Thyroid gland (tissue), 4 donors: ENCODE data around the gene FBLL1. TPM values are rescaled to one million over a fixed set of nuclear protein-coding genes. Genes with fewer than 3 reads are reported as not detected.
"Not testable (repeated sequence)": the region's sequence is repeated elsewhere in the genome, so short reads cannot be mapped to it uniquely, and the experiment has no call there.

Source experiments
- DNase-seq, 2 donors: peaks; one replicate each; pipeline ENCODE4 v3.0.0-alpha.2; 2019
- H3K27ac ChIP-seq, 3 donors: fragments of 200-600 bp; sonication (generic); 1 replicate in 2 of 3; 2 replicates in 1 of 3; pipeline ENCODE4 v1.5.1; 2016 to 2019; ENCODE audit warnings: mild to moderate bottlenecking in 1 of 3, moderate library complexity in 1 of 3
- H3K27me3 ChIP-seq: fragments of 200-600 bp; sonication (generic); one replicate; pipeline ENCODE4 v1.5.1; 2019
- H3K36me3 ChIP-seq, 2 donors: fragments of 200-600 bp; sonication (generic); one replicate each; pipeline ENCODE4 v1.5.1; 2016 to 2019
- H3K4me1 ChIP-seq, 2 donors: fragments of 200-600 bp; sonication (generic); one replicate each; pipeline ENCODE4 v1.5.1; 2017 to 2019
- H3K4me3 ChIP-seq, 3 donors: fragments of 200-600 bp; sonication (generic); replicated peaks in 1 of 3; 1 replicate in 2 of 3; 2 replicates in 1 of 3; pipeline ENCODE4 v1.5.1; 2016; ENCODE audit warnings: mild to moderate bottlenecking in 1 of 3
- H3K9me3 ChIP-seq: fragments of 200-600 bp; sonication (generic); one replicate; pipeline ENCODE4 v1.5.1; 2017
- POLR2A ChIP-seq, 2 donors: fragments of 450-650 bp; IDR thresholded peaks; one replicate each; pipeline ENCODE4 v1.6.1; 2017; ENCODE audit warnings: antibody characterized with exemption in 2 of 2, mild to moderate bottlenecking in 2 of 2, moderate library complexity in 1 of 2
- WGBS, 2 donors: methylation state at CpG; one replicate each; pipeline ENCODE4 v1.1.5; 2017; 5-methylcytosine and 5-hydroxymethylcytosine counted together
- intact Hi-C: fragments of 100-400 bp; cut with DNase I; formaldehyde crosslinking; loops from one replicate; pipeline ENCODE4 v1.15.1; 2023
- total RNA-seq, 4 donors: library from RNA; depleted of rRNA; stranded (reverse); fragments of >200 nt; gene quantifications; one replicate each; pipeline ENCODE4 v1.2.3, GENCODE V29; 2016
- TF ChIP-seq, protein P1 (sequence below), 6 experiments: fragments of 200-600 bp in 3 of 6; fragments of 450-650 bp in 3 of 6; sonication (generic) in 3 of 6; IDR thresholded peaks; one replicate each; pipeline ENCODE4 v1.5.1; 2016 to 2019; ENCODE audit warnings: antibody characterized with exemption in 6 of 6, mild to moderate bottlenecking in 2 of 6, inconsistent platforms in 1 of 6, moderate library complexity in 1 of 6

Gene FBLL1
- total RNA-seq, 4 donors from 2014 or later, result not detected

DNA sequence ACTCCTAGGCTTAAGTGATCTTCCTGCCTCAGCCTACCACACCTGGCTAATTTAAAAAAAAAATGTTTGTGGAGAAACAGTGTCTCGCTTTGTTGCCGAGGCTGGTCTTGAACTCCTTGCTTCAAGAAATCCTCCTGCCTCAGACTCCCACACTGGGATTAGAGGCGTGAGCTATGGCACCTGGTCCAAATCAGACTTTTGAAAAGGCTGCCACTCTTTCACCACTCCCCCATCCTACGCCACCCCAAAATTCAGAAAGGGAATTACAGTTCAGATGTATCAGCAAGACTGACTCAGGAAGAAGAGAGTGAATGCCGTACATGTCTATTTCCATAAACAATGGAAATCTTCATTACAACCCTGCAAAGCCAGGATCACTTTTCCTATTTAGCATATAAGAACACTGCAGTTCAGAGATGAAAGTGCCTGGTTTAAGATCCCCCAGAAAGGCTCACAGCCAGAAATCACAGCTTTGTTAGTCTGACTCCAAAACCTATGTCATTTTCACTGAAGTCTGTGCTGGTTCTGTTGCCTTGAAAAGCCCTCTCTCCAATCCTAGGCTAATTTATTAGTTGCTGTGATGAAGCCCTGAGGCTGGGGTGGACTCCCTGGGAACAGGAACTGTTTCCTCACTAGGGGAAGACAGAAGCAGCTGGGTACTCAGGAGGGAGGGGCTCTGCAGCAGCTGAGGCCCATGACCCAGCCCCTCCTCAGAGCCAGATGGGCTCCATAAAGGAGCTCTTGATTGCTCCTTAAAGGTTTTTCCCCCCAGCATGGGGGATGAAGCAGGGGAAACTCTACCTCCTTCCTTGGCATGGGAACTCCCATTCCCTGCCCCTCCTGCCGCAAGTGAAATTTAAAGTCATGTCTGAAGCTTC lies 3.1 kb downstream of the FBLL1 start:
- H3K4me1 ChIP-seq, result no peaks in the 10 kb centered on the region
- H3K4me3 ChIP-seq, result no peak overlapping the region
- H3K36me3 ChIP-seq, result no peaks in the 10 kb centered on the region
- no peaks in the 10 kb centered on the region for H3K9me3 ChIP-seq
- H3K27me3 ChIP-seq, result no peaks in the 10 kb centered on the region
- no peak for TF ChIP-seq POLR2A (IDR thresholded peaks at IDR 0.05)
- TF ChIP-seq, protein P1, sequence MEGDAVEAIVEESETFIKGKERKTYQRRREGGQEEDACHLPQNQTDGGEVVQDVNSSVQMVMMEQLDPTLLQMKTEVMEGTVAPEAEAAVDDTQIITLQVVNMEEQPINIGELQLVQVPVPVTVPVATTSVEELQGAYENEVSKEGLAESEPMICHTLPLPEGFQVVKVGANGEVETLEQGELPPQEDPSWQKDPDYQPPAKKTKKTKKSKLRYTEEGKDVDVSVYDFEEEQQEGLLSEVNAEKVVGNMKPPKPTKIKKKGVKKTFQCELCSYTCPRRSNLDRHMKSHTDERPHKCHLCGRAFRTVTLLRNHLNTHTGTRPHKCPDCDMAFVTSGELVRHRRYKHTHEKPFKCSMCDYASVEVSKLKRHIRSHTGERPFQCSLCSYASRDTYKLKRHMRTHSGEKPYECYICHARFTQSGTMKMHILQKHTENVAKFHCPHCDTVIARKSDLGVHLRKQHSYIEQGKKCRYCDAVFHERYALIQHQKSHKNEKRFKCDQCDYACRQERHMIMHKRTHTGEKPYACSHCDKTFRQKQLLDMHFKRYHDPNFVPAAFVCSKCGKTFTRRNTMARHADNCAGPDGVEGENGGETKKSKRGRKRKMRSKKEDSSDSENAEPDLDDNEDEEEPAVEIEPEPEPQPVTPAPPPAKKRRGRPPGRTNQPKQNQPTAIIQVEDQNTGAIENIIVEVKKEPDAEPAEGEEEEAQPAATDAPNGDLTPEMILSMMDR (IDR thresholded peaks at IDR 0.05), result no peak
- intact Hi-C loops, result no loop called here
- H3K27ac ChIP-seq, result no peak overlapping the region
- WGBS, 2 donors, result 76 to 89% methylated on average over 6 of the region's 6 CpGs
- no peak for DNase-seq

DNA sequence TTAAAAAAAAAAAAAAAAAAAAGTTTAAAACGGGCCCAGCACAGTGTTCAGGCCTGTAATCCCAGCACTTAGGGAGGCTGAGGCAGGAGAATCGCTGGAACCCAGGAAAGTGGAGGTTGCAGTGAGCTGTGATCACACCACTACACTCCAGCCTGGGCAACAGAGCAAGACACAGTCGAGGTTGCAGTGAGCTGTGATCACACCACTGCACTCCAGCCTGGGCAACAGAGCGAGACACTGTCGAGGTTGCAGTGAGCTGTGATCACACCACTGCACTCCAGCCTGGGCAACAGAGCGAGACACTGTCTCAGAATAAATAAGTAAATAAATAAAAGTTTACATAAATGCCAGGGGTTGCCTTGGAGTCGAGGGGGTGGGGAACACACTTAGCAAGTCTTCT lies 5.2 kb downstream of the FBLL1 start:
- H3K9me3 ChIP-seq, H3K27ac ChIP-seq, H3K4me1 ChIP-seq, H3K36me3 ChIP-seq, DNase-seq, intact Hi-C loops, H3K4me3 ChIP-seq, H3K27me3 ChIP-seq: not testable (repeated sequence)
- 76% methylated on average over 7 of the region's 7 CpGs for WGBS, 2 donors

DNA sequence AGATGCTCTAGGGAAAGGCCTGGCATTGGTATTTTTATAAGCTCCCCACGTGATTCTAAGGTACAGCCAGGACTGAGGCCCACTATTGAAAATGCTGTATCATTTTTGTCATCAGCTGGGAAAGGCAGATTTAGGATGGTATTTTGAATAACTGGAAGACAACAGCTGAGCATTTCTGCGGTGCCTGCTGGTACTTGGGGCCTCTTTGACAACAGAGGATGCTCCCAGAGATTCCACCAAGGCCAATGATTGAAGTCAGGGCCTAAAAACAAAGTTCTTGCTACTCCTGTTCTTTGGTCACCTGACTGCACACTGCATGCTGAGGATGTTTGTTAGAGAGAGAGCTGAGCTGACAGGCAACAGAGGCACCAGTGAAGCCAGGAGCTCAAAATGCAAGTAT lies 8.1 kb downstream of the FBLL1 start:
- H3K9me3 ChIP-seq, result no peaks in the 10 kb centered on the region
- H3K4me3 ChIP-seq, result no peak overlapping the region
- H3K27ac ChIP-seq, result no peak overlapping the region
- TF ChIP-seq POLR2A (IDR thresholded peaks at IDR 0.05), result no peak
- TF ChIP-seq, protein P1 (IDR thresholded peaks at IDR 0.05), result no peak
- no peaks in the 10 kb centered on the region for H3K27me3 ChIP-seq
- no peak for DNase-seq
- intact Hi-C loops, result no loop called here
- H3K36me3 ChIP-seq, result no peaks in the 10 kb centered on the region
- WGBS, 2 donors, result 54 to 61% methylated on average over 2 of the region's 2 CpGs
- no peaks in the 10 kb centered on the region for H3K4me1 ChIP-seq

DNA sequence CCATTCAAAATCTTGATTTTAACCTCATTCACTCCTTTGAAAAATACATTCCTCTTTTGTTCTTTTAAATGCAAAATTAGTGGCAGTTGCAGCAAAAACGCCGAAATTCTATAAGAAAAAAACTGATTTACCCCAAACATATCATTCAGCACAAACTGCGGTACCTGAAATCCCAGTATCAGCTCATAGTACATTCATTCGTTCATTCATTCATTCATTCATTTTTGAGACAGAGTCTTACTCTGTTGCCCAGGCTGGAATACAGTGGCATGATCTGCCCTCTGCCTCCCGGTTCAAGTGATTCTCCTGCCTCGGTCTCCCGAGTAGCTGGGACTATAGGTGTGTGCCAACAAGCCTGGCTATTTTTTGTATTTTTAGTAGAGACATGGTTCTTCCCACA lies 20.4 kb downstream of the FBLL1 start:
- intact Hi-C loops, result no loop called here
- peaks cover 0 to 5% of the 10 kb centered on the region in 2 donors for H3K36me3 ChIP-seq
- DNase-seq, result no peak
- peaks cover 0 to 11% of the 10 kb centered on the region in 2 donors for H3K4me1 ChIP-seq
- H3K9me3 ChIP-seq, result no peaks in the 10 kb centered on the region
- H3K4me3 ChIP-seq, result no peak overlapping the region
- H3K27me3 ChIP-seq, result no peaks in the 10 kb centered on the region
- no peak for TF ChIP-seq POLR2A (IDR thresholded peaks at IDR 0.05)
- TF ChIP-seq, protein P1 (IDR thresholded peaks at IDR 0.05), result no peak
- no peak overlapping the region for H3K27ac ChIP-seq
- 94 to 95% methylated on average over 7 of the region's 7 CpGs for WGBS, 2 donors

DNA sequence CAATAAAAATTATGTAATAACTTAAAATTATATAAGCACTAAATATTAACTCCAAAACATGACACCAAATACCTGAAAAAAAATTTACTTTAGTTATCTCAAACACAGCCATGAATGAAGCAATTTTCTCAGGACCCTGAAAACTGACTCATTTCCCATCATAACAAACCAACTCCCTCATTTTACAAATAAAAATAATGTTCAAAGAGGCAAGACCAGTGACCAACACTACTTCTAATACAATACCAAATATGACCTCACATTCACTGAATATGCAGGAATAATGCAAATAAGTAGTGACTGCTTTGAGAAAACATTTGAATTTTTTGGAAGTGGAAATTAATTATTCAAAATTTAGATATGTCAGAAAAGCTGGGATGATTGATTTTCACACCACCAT lies 21.6 kb downstream of the FBLL1 start:
- intact Hi-C loops, result no loop called here
- Histone ChIP-seq H3K27ac (no peak overlapping the region), H3K36me3 (peaks cover 0 to 5% of the 10 kb centered on the region in 2 donors), H3K4me3 (no peak overlapping the region), H3K4me1 (peaks cover 0 to 11% of the 10 kb centered on the region in 2 donors), H3K27me3 (no peaks in the 10 kb centered on the region), H3K9me3 (no peaks in the 10 kb centered on the region)
- TF ChIP-seq, protein P1 (IDR thresholded peaks at IDR 0.05), result no peak
- TF ChIP-seq POLR2A (IDR thresholded peaks at IDR 0.05), result no peak
- no peak for DNase-seq
